IMR-90 (cell line): ENCODE measurements around the gene RFPL1. TPM values are rescaled to one million over a fixed set of nuclear protein-coding genes. Genes with fewer than 3 reads are reported as not detected.

Source experiments
- ATAC-seq: fragments of 200-7000 bp; cut with Tn5 transposase; 2 replicates; pipeline ENCODE4 v1.9.1; 2020; ENCODE audit warnings: low read depth, mild to moderate bottlenecking, moderate library complexity
- BruUV-seq: library from RNA; stranded (reverse); fragments of 400-500 nt; replicated peaks from 2 replicates; lab custom pipeline; 2021; lab: Mats Ljungman, UMichigan
- CTCF ChIA-PET: fragments of 300-600 bp; formaldehyde crosslinking; extraction: SDS; loops from one replicate; lab custom pipeline; 2021; ENCODE audit warnings: antibody characterized with exemption; lab: Yijun Ruan, JAX
- POLR2A ChIA-PET: fragments of 300-600 bp; sonication (Branson Sonifier 250); formaldehyde crosslinking; loops from one replicate; lab custom pipeline; 2022; ENCODE audit warnings: antibody characterized with exemption; ENCODE audit not compliant: unreplicated experiment; lab: Charles Lee
- DNase-seq: peaks from one replicate; pipeline ENCODE4 v3.0.0; 2013
- H2AFZ ChIP-seq: replicated peaks from 2 replicates; pipeline ENCODE3; 2013; ENCODE audit warnings: low read length, mild to moderate bottlenecking; ENCODE audit not compliant: poor library complexity
- H2AK5ac ChIP-seq: 2 replicates; pipeline ENCODE4 v1.6.1; 2013; ENCODE audit warnings: low read depth, low read length, inconsistent platforms
- H2AK9ac ChIP-seq: replicated peaks from 2 replicates; pipeline ENCODE3; 2013; ENCODE audit warnings: mild to moderate bottlenecking, low read depth, low read length, moderate library complexity; ENCODE audit not compliant: poor library complexity
- H2BK120ac ChIP-seq: 2 replicates; pipeline ENCODE4 v1.6.1; 2013; ENCODE audit warnings: low read depth, low read length, inconsistent platforms
- H2BK15ac ChIP-seq: 3 replicates; pipeline ENCODE4 v1.6.1; 2013; ENCODE audit warnings: low read depth, low read length, inconsistent platforms
- H2BK20ac ChIP-seq: 2 replicates; pipeline ENCODE4 v1.6.1; 2013; ENCODE audit warnings: low read depth, mild to moderate bottlenecking, inconsistent platforms, low read length, moderate library complexity
- H2BK5ac ChIP-seq: 2 replicates; pipeline ENCODE4 v1.6.1; 2013; ENCODE audit warnings: mild to moderate bottlenecking, low read depth, low read length, inconsistent platforms; ENCODE audit not compliant: poor library complexity, severe bottlenecking
- H3K14ac ChIP-seq: replicated peaks from 2 replicates; pipeline ENCODE4 v1.6.1; 2013; ENCODE audit warnings: low read depth, low read length, inconsistent platforms
- H3K18ac ChIP-seq: 2 replicates; pipeline ENCODE4 v1.6.1; 2013; ENCODE audit warnings: low read depth, low read length, control low read depth
- H3K23ac ChIP-seq: 2 replicates; pipeline ENCODE4 v1.6.1; 2013; ENCODE audit warnings: low read depth, low read length, inconsistent platforms
- H3K27ac ChIP-seq: 2 replicates; pipeline ENCODE4 v1.5.1; 2013; ENCODE audit warnings: mild to moderate bottlenecking, control low read depth, low read length; ENCODE audit not compliant: insufficient read depth
- H3K27me3 ChIP-seq: 2 replicates; pipeline ENCODE4 v1.6.1; 2013; ENCODE audit warnings: low read length; ENCODE audit not compliant: control insufficient read depth, insufficient read depth
- H3K36me3 ChIP-seq: 2 replicates; pipeline ENCODE4 v1.6.1; 2013; ENCODE audit warnings: low read length, mixed read lengths; ENCODE audit not compliant: control insufficient read depth, insufficient read depth
- H3K4ac ChIP-seq: 2 replicates; pipeline ENCODE4 v1.6.1; 2013; ENCODE audit warnings: low read depth, low read length, inconsistent platforms
- H3K4me1 ChIP-seq: 2 replicates; pipeline ENCODE4 v1.6.1; 2013; ENCODE audit warnings: low read length, mixed read lengths; ENCODE audit not compliant: control insufficient read depth, insufficient read depth
- H3K4me2 ChIP-seq: 2 replicates; pipeline ENCODE4 v1.6.1; 2013; ENCODE audit warnings: low read depth, mild to moderate bottlenecking, control low read depth, low read length, moderate library complexity
- H3K4me3 ChIP-seq: 2 replicates; pipeline ENCODE4 v1.5.1; 2013; ENCODE audit warnings: low read depth, mild to moderate bottlenecking, control low read depth, low read length, moderate library complexity; ENCODE audit not compliant: insufficient read depth
- H3K56ac ChIP-seq: 2 replicates; pipeline ENCODE4 v1.6.1; 2013; ENCODE audit warnings: low read length, inconsistent platforms; ENCODE audit not compliant: insufficient read depth; ENCODE audit errors: extremely low read depth
- H3K79me1 ChIP-seq, 2 experiments: 2 replicates each; pipeline ENCODE4 v1.6.1; 2013; ENCODE audit warnings: low read length in 2 of 2, inconsistent platforms in 1 of 2, low read depth in 1 of 2
- H3K9ac ChIP-seq: 2 replicates; pipeline ENCODE4 v1.6.1; 2013; ENCODE audit warnings: low read depth, low read length, control low read depth
- H3K9me1 ChIP-seq: 2 replicates; pipeline ENCODE4 v1.6.1; 2013; ENCODE audit warnings: low read length, inconsistent platforms; ENCODE audit not compliant: insufficient read depth
- H3K9me3 ChIP-seq: 2 replicates; pipeline ENCODE4 v1.6.1; 2013; ENCODE audit warnings: low read length; ENCODE audit not compliant: control insufficient read depth, insufficient read depth
- H4K20me1 ChIP-seq: 2 replicates; pipeline ENCODE4 v1.6.1; 2013; ENCODE audit warnings: low read length, inconsistent platforms; ENCODE audit not compliant: insufficient read depth
- H4K5ac ChIP-seq: 2 replicates; pipeline ENCODE4 v1.6.1; 2013; ENCODE audit warnings: mild to moderate bottlenecking, low read depth, low read length, control low read depth
- H4K8ac ChIP-seq, 2 experiments: 2 replicates each; pipeline ENCODE4 v1.6.1; 2013; ENCODE audit warnings: low read depth in 2 of 2, low read length in 2 of 2, control low read depth in 1 of 2, inconsistent platforms in 1 of 2
- H4K91ac ChIP-seq: 2 replicates; pipeline ENCODE4 v1.6.1; 2013; ENCODE audit warnings: low read depth, low read length, inconsistent platforms; ENCODE audit not compliant: insufficient read depth
- BHLHE40 ChIP-seq: fragments of 150-350 bp; IDR thresholded peaks from 2 replicates; pipeline ENCODE4 v1.6.1; 2016; ENCODE audit warnings: mild to moderate bottlenecking, low read depth, low read length
- CEBPB ChIP-seq: IDR thresholded peaks from 2 replicates; pipeline ENCODE4 v1.6.1; 2012; ENCODE audit warnings: low read depth, low read length, improper control_type of control experiment
- CHD1 ChIP-seq: IDR thresholded peaks from 2 replicates; pipeline ENCODE4 v1.6.1; 2012; ENCODE audit warnings: low read depth, low read length, improper control_type of control experiment
- CTCF ChIP-seq: conservative IDR thresholded peaks from 2 replicates; pipeline ENCODE4 v1.5.1; 2012; ENCODE audit warnings: mild to moderate bottlenecking, low read depth, low read length, improper control_type of control experiment
- ELK1 ChIP-seq: fragments of 150-350 bp; IDR thresholded peaks from 2 replicates; pipeline ENCODE4 v1.6.1; 2016; ENCODE audit warnings: low read depth, mild to moderate bottlenecking, low read length, moderate library complexity, borderline replicate concordance
- FOS ChIP-seq: fragments of 150-350 bp; IDR thresholded peaks from 2 replicates; pipeline ENCODE4 v1.6.1; 2016; ENCODE audit warnings: low read depth, low read length
- MAFK ChIP-seq: IDR thresholded peaks from 2 replicates; pipeline ENCODE4 v1.6.1; 2012; ENCODE audit warnings: low read depth, low read length, improper control_type of control experiment
- MAZ ChIP-seq: IDR thresholded peaks from 2 replicates; pipeline ENCODE4 v1.6.1; 2012; ENCODE audit warnings: low read depth, mild to moderate bottlenecking, low read length, improper control_type of control experiment, moderate library complexity, borderline replicate concordance
- MXI1 ChIP-seq: IDR thresholded peaks from 2 replicates; pipeline ENCODE4 v1.6.1; 2012; ENCODE audit warnings: low read depth, mild to moderate bottlenecking, low read length, moderate library complexity, borderline replicate concordance
- NFE2L2 ChIP-seq: fragments of 150-350 bp; IDR thresholded peaks from 2 replicates; pipeline ENCODE4 v1.6.1; 2016; ENCODE audit warnings: low read depth, mild to moderate bottlenecking, low read length
- POLR2A ChIP-seq: IDR thresholded peaks from 2 replicates; pipeline ENCODE4 v1.6.1; 2012; ENCODE audit warnings: mild to moderate bottlenecking, low read depth, low read length
- RAD21 ChIP-seq: IDR thresholded peaks from 2 replicates; pipeline ENCODE4 v1.6.1; 2012; ENCODE audit warnings: low read length, improper control_type of control experiment
- RCOR1 ChIP-seq: IDR thresholded peaks from 2 replicates; pipeline ENCODE4 v1.6.1; 2012; ENCODE audit warnings: mild to moderate bottlenecking, low read length, improper control_type of control experiment; ENCODE audit not compliant: insufficient replicate concordance
- RFX5 ChIP-seq: IDR thresholded peaks from 2 replicates; pipeline ENCODE4 v1.8.0; 2012; ENCODE audit warnings: low read depth, mild to moderate bottlenecking, low read length, moderate library complexity
- SMC3 ChIP-seq: fragments of 150-350 bp; IDR thresholded peaks from 2 replicates; pipeline ENCODE4 v1.6.1; 2016; ENCODE audit warnings: low read depth, mild to moderate bottlenecking, antibody characterized with exemption, low read length, moderate library complexity
- USF2 ChIP-seq: fragments of 150-350 bp; IDR thresholded peaks from 2 replicates; pipeline ENCODE4 v1.6.1; 2017; ENCODE audit warnings: mild to moderate bottlenecking, antibody characterized with exemption, low read length, low read depth
- WGBS, 2 experiments: methylation state at CpG; one replicate each; pipeline versions ENCODE4 v1.1.5 to v1.1.7; 2013; ENCODE audit warnings: missing lambda C conversion rate in 2 of 2; ENCODE audit not compliant: insufficient read length in 1 of 2; ENCODE audit errors: extremely low coverage in 2 of 2; 5-methylcytosine and 5-hydroxymethylcytosine counted together
- dilution Hi-C: fragments of 300-500 bp; cut with HindIII; formaldehyde crosslinking; loops from one replicate; pipeline ENCODE4 v1.14.3; 2018; ENCODE audit warnings: low sequenced_read_pairs; ENCODE audit not compliant: unreplicated experiment
- in situ Hi-C: fragments of 300-500 bp; cut with MboI; formaldehyde crosslinking; loops from 3 replicates; pipeline ENCODE4 v1.14.3; 2019; ENCODE audit warnings: low sequenced_read_pairs, inconsistent platforms, mixed read lengths
- intact Hi-C: fragments of 100-400 bp; cut with micrococcal nuclease; formaldehyde crosslinking; loops from 2 replicates; pipeline ENCODE4 v1.10.0; 2022
- polyA plus RNA-seq, 3 experiments: library from polyadenylated mRNA; depleted of rRNA; stranded (reverse); fragments of >200 nt; gene quantifications; 2 replicates each; pipeline ENCODE4 v1.2.3, GENCODE V29; 2012; ENCODE audit warnings: low replicate concordance in 1 of 3
- total RNA-seq: library from RNA; depleted of rRNA; stranded (reverse); fragments of >200 nt; gene quantifications from 2 replicates; pipeline ENCODE4 v1.2.3, GENCODE V29; 2012

RFPL1 gene
- total and polyA plus RNA-seq, 2 of the 4 experiments (the other 2 are of a cell fraction): not detected

- Histone ChIP-seq H3K9me1 (no peaks in the 10 kb centered on the region), H3K4me1 (no peaks in the 10 kb centered on the region; the same call in 1 of the 2 replicates), H3K9me3 (no peaks in the 10 kb centered on the region), H3K14ac (no peak overlapping the region), H3K36me3 (no peaks in the 10 kb centered on the region), H3K4me2 (no peak overlapping the region), H3K27me3 (peaks cover 22% of the 10 kb centered on the region), H4K91ac (no peak overlapping the region), H2BK120ac (no peak overlapping the region), H3K4me3 (no peak overlapping the region), H3K27ac (no peak overlapping the region), H2BK5ac (no peak overlapping the region), H2BK15ac (no peak overlapping the region), H3K56ac (no peak overlapping the region), H3K79me1 (no peaks in the 10 kb centered on the region), H2AK9ac (no peak overlapping the region), H2AK5ac (no peak overlapping the region), H3K9ac (no peak overlapping the region), H2BK20ac (no peak overlapping the region), H4K8ac (no peak overlapping the region), H2AFZ (no peak overlapping the region), H4K5ac (no peak overlapping the region), H3K18ac (no peak overlapping the region), H3K23ac (no peak overlapping the region), H4K20me1 (no peaks in the 10 kb centered on the region), H3K4ac (no peak overlapping the region)
- BruUV-seq: no TSS peak
- dilution Hi-C loops (no loop called here), in situ Hi-C loops (no loop called here), intact Hi-C loops (no loop called here)
- DNase-seq (no peak), ATAC-seq (no peak)
- POLR2A ChIA-PET: no interaction called here
- CTCF ChIA-PET: no interaction called here
- TF ChIP-seq ELK1: no peak
- no peak for TF ChIP-seq POLR2A
- TF ChIP-seq CTCF: no peak
- TF ChIP-seq FOS: no peak
- TF ChIP-seq RFX5: no peak
- no peak for TF ChIP-seq RAD21
- TF ChIP-seq CHD1: no peak
- TF ChIP-seq MXI1: no peak
- no peak for TF ChIP-seq SMC3
- TF ChIP-seq MAZ: no peak
- no peak for TF ChIP-seq USF2
- no peak for TF ChIP-seq MAFK
- no peak for TF ChIP-seq NFE2L2
- TF ChIP-seq RCOR1: no peak
- no peak for TF ChIP-seq BHLHE40
- TF ChIP-seq CEBPB: no peak
- WGBS, 2 experiments: no CpG with 5 or more reads among the region's 6 CpGs
Measured at GRCh38 chr22:29443452-29443851, 5.1 kb downstream of the RFPL1 start.
